K562 (cell line): ENCODE results near the gene TCF12. TPM values are rescaled to one million over a fixed set of nuclear protein-coding genes. Genes with fewer than 3 reads are reported as not detected.

ENCODE experiments used
- ATAC-seq: fragments of 200-7000 bp; cut with Tn5 transposase; 3 replicates; pipeline ENCODE4 v1.9.1; 2020; ENCODE audit warnings: moderate library complexity
- BruUV-seq: library from RNA; stranded (reverse); fragments of 400-500 nt; replicated peaks from 2 replicates; lab custom pipeline; 2021; lab: Mats Ljungman, UMichigan
- CTCF ChIA-PET: fragments of 300-600 bp; formaldehyde crosslinking; extraction: SDS; loops from one replicate; lab custom pipeline; 2021; ENCODE audit warnings: low intra/inter-chr PET ratio; lab: Yijun Ruan, JAX
- POLR2A ChIA-PET: fragments of 300-600, 350-650 bp; sonication (Branson Sonifier 250); formaldehyde crosslinking; extraction: SDS; loops from one replicate; lab custom pipeline; 2021; ENCODE audit warnings: antibody characterized with exemption, inconsistent platforms; lab: Yijun Ruan, JAX
- DNase-seq, 4 experiments: peaks; one replicate each; pipeline versions ENCODE4 v3.0.0 to v3.0.0-alpha.2; 2011 to 2018; ENCODE audit warnings: low spot score in 3 of 4, mixed read lengths in 3 of 4; ENCODE audit errors: extremely low read depth in 1 of 4
- FAIRE-seq: peaks from 2 replicates; lab custom pipeline; 2011; peaks lifted over from hg19 to GRCh38; lab: Jason Lieb, UNC
- H2AFZ ChIP-seq: 2 replicates; pipeline ENCODE4 v1.6.0; 2011; ENCODE audit warnings: low read depth, low read length, control low read depth, inconsistent platforms
- H3K27ac ChIP-seq: fragments of 200-600 bp; 3 replicates; pipeline ENCODE4 v1.8.0; 2011; ENCODE audit warnings: low read depth, mild to moderate bottlenecking, control low read depth, inconsistent platforms, low read length, moderate library complexity, mixed read lengths; ENCODE audit errors: extremely low read depth
- H3K27me3 ChIP-seq, 2 experiments: fragments of 300-600 bp in 1 of 2; 2 replicates in 1 of 2; 3 replicates in 1 of 2; pipeline versions ENCODE4 v1.6.0 to v1.8.0; 2011; ENCODE audit warnings: inconsistent platforms in 2 of 2, low read length in 2 of 2, mild to moderate bottlenecking in 1 of 2, mixed read lengths in 1 of 2, moderate library complexity in 1 of 2; ENCODE audit not compliant: control insufficient read depth in 2 of 2, insufficient read depth in 2 of 2
- H3K36me3 ChIP-seq: fragments of 300-600 bp; 3 replicates; pipeline ENCODE4 v1.8.0; 2011; ENCODE audit warnings: mild to moderate bottlenecking, low read length, inconsistent platforms; ENCODE audit not compliant: control insufficient read depth, insufficient read depth
- H3K4me1 ChIP-seq, 2 experiments: fragments of 200-600 bp in 1 of 2; replicated peaks in 1 of 2; 2 replicates in 1 of 2; 3 replicates in 1 of 2; pipeline versions ENCODE4 v1.5.1 to v1.8.0; 2011; ENCODE audit warnings: inconsistent platforms in 2 of 2, low read length in 2 of 2, mild to moderate bottlenecking in 1 of 2, mixed read lengths in 1 of 2, moderate library complexity in 1 of 2; ENCODE audit not compliant: control insufficient read depth in 2 of 2, insufficient read depth in 2 of 2
- H3K4me2 ChIP-seq: 2 replicates; pipeline ENCODE4 v1.6.1; 2011; ENCODE audit warnings: low read length, control low read depth, inconsistent platforms, mixed read lengths; ENCODE audit not compliant: insufficient read depth
- H3K4me3 ChIP-seq: fragments of 200-600 bp; sonication (generic), shearing (Covaris generic); 2 replicates; pipeline ENCODE4 v1.5.1; 2016; ENCODE audit warnings: control low read depth, inconsistent platforms
- H3K79me2 ChIP-seq: fragments of 200-600 bp; 3 replicates; pipeline ENCODE4 v1.8.0; 2011; ENCODE audit warnings: low read length, inconsistent platforms; ENCODE audit not compliant: control insufficient read depth, insufficient read depth
- H3K9ac ChIP-seq, 2 experiments: 2 replicates each; pipeline versions ENCODE4 v1.6.0 to v1.6.1; 2011; ENCODE audit warnings: low read depth in 2 of 2, low read length in 2 of 2, control low read depth in 1 of 2, inconsistent platforms in 1 of 2, mild to moderate bottlenecking in 1 of 2, mixed read lengths in 1 of 2; ENCODE audit not compliant: insufficient read depth in 1 of 2
- H3K9me1 ChIP-seq: one replicate; pipeline ENCODE4 v1.6.0; 2011; ENCODE audit warnings: inconsistent platforms, mild to moderate bottlenecking, low read length, moderate library complexity; ENCODE audit not compliant: control insufficient read depth, insufficient read depth
- H3K9me3 ChIP-seq: replicated peaks from 2 replicates; pipeline ENCODE4 v1.5.1; 2011; ENCODE audit warnings: low read depth, low read length, inconsistent platforms; ENCODE audit not compliant: control insufficient read depth, insufficient read depth
- H4K20me1 ChIP-seq: replicated peaks from 2 replicates; pipeline ENCODE4 v1.6.1; 2011; ENCODE audit warnings: low read length, inconsistent platforms, mixed read lengths; ENCODE audit not compliant: control insufficient read depth, insufficient read depth
- DNMT1 ChIP-seq: fragments of 450-650 bp; IDR thresholded peaks from 2 replicates; pipeline ENCODE4 v1.6.1; 2016; ENCODE audit warnings: antibody characterized with exemption, mild to moderate bottlenecking
- DPF2 ChIP-seq: fragments of 450-650 bp; IDR thresholded peaks from 2 replicates; pipeline ENCODE4 v1.6.1; 2016
- FOXJ2 ChIP-seq: fragments of 200-800 bp; sonication (Bioruptor generic); IDR thresholded peaks from 2 replicates; pipeline ENCODE4 v1.6.1; 2016; ENCODE audit warnings: missing genetic modification characterization, missing compliant biosample characterization
- HEY1 ChIP-seq: fragments of 250-450 bp; sonication (Bioruptor Pico); IDR thresholded peaks from 2 replicates; pipeline ENCODE4 v1.5.0; 2020; ENCODE audit warnings: mild to moderate bottlenecking, moderate library complexity, borderline replicate concordance
- MLX ChIP-seq, 2 experiments: fragments of 450-650 bp in 1 of 2; sonication (generic) in 1 of 2; formaldehyde crosslinking; conservative IDR thresholded peaks; 2 replicates each; pipeline versions ENCODE4 v1.4.0 to v1.8.1; 2020 to 2022; ENCODE audit warnings: mild to moderate bottlenecking in 1 of 2, missing genetic modification reagents in 1 of 2
- RAD51 ChIP-seq: fragments of 450-650 bp; IDR thresholded peaks from 2 replicates; pipeline ENCODE4 v1.7.1; 2016; ENCODE audit warnings: low read depth, mild to moderate bottlenecking, borderline replicate concordance
- SUPT5H ChIP-seq: fragments of 450-650 bp; IDR thresholded peaks from 2 replicates; pipeline ENCODE4 v1.6.1; 2016
- TEAD4 ChIP-seq, 2 experiments: sonication (generic) in 1 of 2; formaldehyde crosslinking in 1 of 2; IDR thresholded peaks; 2 replicates each; pipeline versions ENCODE4 v1.6.1 to v1.8.0; 2012 to 2022; ENCODE audit warnings: borderline replicate concordance in 1 of 2, inconsistent platforms in 1 of 2, low read length in 1 of 2, mild to moderate bottlenecking in 1 of 2, missing genetic modification reagents in 1 of 2
- XRCC3 ChIP-seq: fragments of 450-650 bp; IDR thresholded peaks from 2 replicates; pipeline ENCODE4 v1.6.1; 2017; ENCODE audit warnings: mild to moderate bottlenecking, moderate library complexity
- ZFP30 ChIP-seq: fragments of 250-450 bp; sonication (Bioruptor Pico); IDR thresholded peaks from 2 replicates; pipeline ENCODE4 v1.8.0; 2022; ENCODE audit warnings: moderate library complexity, mild to moderate bottlenecking, inconsistent platforms, borderline replicate concordance
- ZNF3 ChIP-seq: fragments of 250-450 bp; sonication (Bioruptor Pico); IDR thresholded peaks from 2 replicates; pipeline ENCODE4 v1.5.0; 2021; ENCODE audit warnings: mild to moderate bottlenecking, moderate library complexity
- WGBS: fragments of 100-300 bp; shearing (Covaris generic); methylation state at CpG from one replicate; pipeline ENCODE4 v1.1.6; 2016; ENCODE audit warnings: low coverage, mixed read lengths; ENCODE audit not compliant: insufficient coverage; ENCODE audit errors: missing lambda C conversion rate; 5-methylcytosine and 5-hydroxymethylcytosine counted together
- in situ Hi-C: fragments of 300-500 bp; cut with MboI; formaldehyde crosslinking; loops from 4 replicates; pipeline ENCODE4 v1.15.0; 2018; ENCODE audit warnings: inconsistent platforms, mixed read lengths
- intact Hi-C: fragments of 100-400 bp; cut with micrococcal nuclease; formaldehyde crosslinking; loops from 2 replicates; pipeline ENCODE4 v1.14.2; 2022
- polyA plus RNA-seq, 8 experiments: library from polyadenylated mRNA; depleted of rRNA in 4 of 8; stranded (reverse) in 5 of 8; unstranded in 3 of 8; fragments of >200 nt; fragmentation: Nextera tagmentation in 2 of 8; fragmentation: Illumina TruSeq in 1 of 8; extraction: Ambion mirVana in 2 of 8; extraction: Trizol in 1 of 8; gene quantifications; 2 replicates each; pipeline versions ENCODE4 v1.2.1 to v1.2.3, GENCODE V29; 2011 to 2014; ENCODE audit warnings: inconsistent platforms in 1 of 8, missing spikeins in 1 of 8
- total RNA-seq, 7 experiments: library from RNA; depleted of rRNA in 6 of 7; stranded (reverse); fragments of >200 nt in 6 of 7; fragmentation: Illumina TruSeq in 2 of 7; extraction: Trizol in 2 of 7; gene quantifications; 2 replicates each; pipeline versions ENCODE4 v1.2.1 to v1.2.3, GENCODE V29; 2011 to 2021; ENCODE audit warnings: low replicate concordance in 1 of 7
- TF ChIP-seq, protein P1 (sequence below): sonication (generic); formaldehyde crosslinking; IDR thresholded peaks from 2 replicates; pipeline ENCODE4 v1.8.1; 2022; ENCODE audit warnings: missing genetic modification reagents
- TF ChIP-seq, protein P2 (sequence below): IDR thresholded peaks from 2 replicates; pipeline ENCODE4 v1.6.1; 2014; ENCODE audit warnings: antibody characterized with exemption
- TF ChIP-seq, protein P3 (sequence below): sonication (generic); formaldehyde crosslinking; IDR thresholded peaks from 2 replicates; pipeline ENCODE4 v1.8.1; 2023; ENCODE audit warnings: mild to moderate bottlenecking, missing genetic modification reagents

The TCF12 gene
- total and polyA plus RNA-seq, 9 of the 15 experiments (the other 6 are each of a cell fraction or from before 2014, with no cell fraction given), result 10.5 to 132 (median 52.9) TPM

- TF ChIP-seq, protein P1, sequence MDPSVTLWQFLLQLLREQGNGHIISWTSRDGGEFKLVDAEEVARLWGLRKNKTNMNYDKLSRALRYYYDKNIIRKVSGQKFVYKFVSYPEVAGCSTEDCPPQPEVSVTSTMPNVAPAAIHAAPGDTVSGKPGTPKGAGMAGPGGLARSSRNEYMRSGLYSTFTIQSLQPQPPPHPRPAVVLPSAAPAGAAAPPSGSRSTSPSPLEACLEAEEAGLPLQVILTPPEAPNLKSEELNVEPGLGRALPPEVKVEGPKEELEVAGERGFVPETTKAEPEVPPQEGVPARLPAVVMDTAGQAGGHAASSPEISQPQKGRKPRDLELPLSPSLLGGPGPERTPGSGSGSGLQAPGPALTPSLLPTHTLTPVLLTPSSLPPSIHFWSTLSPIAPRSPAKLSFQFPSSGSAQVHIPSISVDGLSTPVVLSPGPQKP (CRISPR knock-in tag), result no peak
- TF ChIP-seq DNMT1 (no peak), RAD51 (0 out of 2 replicates have a peak, but pooled peaks have one; percentile 10), HEY1 (CRISPR knock-in tag) (no peak), TEAD4 (IDR thresholded peaks at IDR 0.05; ENCODE audit: low read length) (peak; percentile 61), TEAD4 (CRISPR knock-in tag; IDR thresholded peaks at IDR 0.05; ENCODE audit: borderline replicate concordance) (no peak), DPF2 (peak; percentile 90)
These were observed 4.7 kb downstream of the TCF12 start (continued) for GRCh38 chr15:56923174-56923591.

GRCh38 chr15:56927816-56928215 lies 9.4 kb downstream of the TCF12 start:
- Histone ChIP-seq H3K9me1 (no peaks in the 10 kb centered on the region), H4K20me1 (no peaks in the 10 kb centered on the region; the same call in 1 of the 2 replicates), H3K4me2 (no peak overlapping the region), H3K27ac (no peak overlapping the region), H2AFZ (no peak overlapping the region), H3K4me1 (peaks cover 0 to 24% of the 10 kb centered on the region in 2 experiments; a peak in 3 of 5 replicates), H3K36me3 (peaks cover 63% of the 10 kb centered on the region), H3K4me3 (no peak overlapping the region), H3K27me3 (no peaks in the 10 kb centered on the region), H3K9me3 (no peaks in the 10 kb centered on the region), H3K79me2 (peaks cover 96% of the 10 kb centered on the region), H3K9ac (no peak overlapping the region)
- ATAC-seq (no peak), FAIRE-seq (no peak), DNase-seq (no peak)
- intact Hi-C loops (no loop called here), in situ Hi-C loops (no loop called here)
- ChIA-PET POLR2A (interaction anchor here (1.1 to 4.8 kb wide), 4 partner anchors 8 to 15 kb away, joined by 4 to 26 read pairs (median 12); partner anchors contain the start of gene TCF12), CTCF (no interaction called here)
- WGBS, result 100% methylated on average over 1 of the region's 1 CpG
- BruUV-seq, result no TSS peak
- TF ChIP-seq, protein P2, sequence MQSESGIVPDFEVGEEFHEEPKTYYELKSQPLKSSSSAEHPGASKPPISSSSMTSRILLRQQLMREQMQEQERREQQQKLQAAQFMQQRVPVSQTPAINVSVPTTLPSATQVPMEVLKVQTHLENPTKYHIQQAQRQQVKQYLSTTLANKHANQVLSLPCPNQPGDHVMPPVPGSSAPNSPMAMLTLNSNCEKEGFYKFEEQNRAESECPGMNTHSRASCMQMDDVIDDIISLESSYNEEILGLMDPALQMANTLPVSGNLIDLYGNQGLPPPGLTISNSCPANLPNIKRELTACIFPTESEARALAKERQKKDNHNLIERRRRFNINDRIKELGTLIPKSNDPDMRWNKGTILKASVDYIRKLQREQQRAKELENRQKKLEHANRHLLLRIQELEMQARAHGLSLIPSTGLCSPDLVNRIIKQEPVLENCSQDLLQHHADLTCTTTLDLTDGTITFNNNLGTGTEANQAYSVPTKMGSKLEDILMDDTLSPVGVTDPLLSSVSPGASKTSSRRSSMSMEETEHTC, result no peak
- TF ChIP-seq ZFP30 (CRISPR knock-in tag) (no peak), FOXJ2 (tag) (no peak), XRCC3 (no peak), SUPT5H (no peak), MLX (CRISPR knock-in tag; conservative IDR thresholded peaks at IDR 0.05) (no peak), ZNF3 (CRISPR knock-in tag) (no peak)
- TF ChIP-seq, protein P3, sequence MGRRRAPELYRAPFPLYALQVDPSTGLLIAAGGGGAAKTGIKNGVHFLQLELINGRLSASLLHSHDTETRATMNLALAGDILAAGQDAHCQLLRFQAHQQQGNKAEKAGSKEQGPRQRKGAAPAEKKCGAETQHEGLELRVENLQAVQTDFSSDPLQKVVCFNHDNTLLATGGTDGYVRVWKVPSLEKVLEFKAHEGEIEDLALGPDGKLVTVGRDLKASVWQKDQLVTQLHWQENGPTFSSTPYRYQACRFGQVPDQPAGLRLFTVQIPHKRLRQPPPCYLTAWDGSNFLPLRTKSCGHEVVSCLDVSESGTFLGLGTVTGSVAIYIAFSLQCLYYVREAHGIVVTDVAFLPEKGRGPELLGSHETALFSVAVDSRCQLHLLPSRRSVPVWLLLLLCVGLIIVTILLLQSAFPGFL (CRISPR knock-in tag), result no peak
